Endothelial cell of umbilical vein (primary cell): ENCODE data around the gene ETV3. TPM values are rescaled to one million over a fixed set of nuclear protein-coding genes. Genes with fewer than 3 reads are reported as not detected.
A peak's percentile ranks its signal among the peaks of the same experiment; 100 is the strongest.

Experiments
- BruUV-seq: library from RNA; stranded (reverse); fragments of 400-500 nt; replicated peaks from 2 replicates; lab custom pipeline; 2021; lab: Mats Ljungman, UMichigan
- CTCF ChIA-PET: fragments of 300-600, 350-600 bp; sonication (Branson Sonifier 250); formaldehyde crosslinking; loops from one replicate; lab custom pipeline; 2021; ENCODE audit warnings: antibody characterized with exemption, inconsistent platforms; lab: Charles Lee
- POLR2A ChIA-PET: fragments of 300-600, 350-600 bp; sonication (Branson Sonifier 250); formaldehyde crosslinking; loops from one replicate; lab custom pipeline; 2021; ENCODE audit warnings: antibody characterized with exemption, inconsistent platforms; lab: Charles Lee
- DNase-seq: peaks from one replicate; pipeline ENCODE4 v3.0.0-alpha.2; 2011; ENCODE audit warnings: low read depth, low spot score
- FAIRE-seq: peaks from 2 replicates; lab custom pipeline; 2011; peaks lifted over from hg19 to GRCh38; lab: Jason Lieb, UNC
- H2AFZ ChIP-seq: 2 replicates; pipeline ENCODE4 v1.6.0; 2012; ENCODE audit warnings: low read depth, low read length, control low read depth, inconsistent platforms
- H3K27ac ChIP-seq: 2 replicates; pipeline ENCODE4 v1.5.1; 2011; ENCODE audit warnings: low read depth, mild to moderate bottlenecking, control low read depth, low read length, moderate library complexity; ENCODE audit not compliant: insufficient read depth
- H3K27me3 ChIP-seq, 2 experiments: 2 replicates each; pipeline versions ENCODE4 v1.6.0 to v1.6.1; 2011; ENCODE audit warnings: low read length in 2 of 2, mixed read lengths in 1 of 2; ENCODE audit not compliant: control insufficient read depth in 2 of 2, insufficient read depth in 2 of 2
- H3K36me3 ChIP-seq, 2 experiments: 2 replicates in 1 of 2; 3 replicates in 1 of 2; pipeline ENCODE4 v1.5.1; 2011; ENCODE audit warnings: low read length in 2 of 2, mild to moderate bottlenecking in 1 of 2, moderate library complexity in 1 of 2; ENCODE audit not compliant: control insufficient read depth in 2 of 2, insufficient read depth in 2 of 2; ENCODE audit errors: extremely low read depth in 1 of 2
- H3K4me1 ChIP-seq: 3 replicates; pipeline ENCODE4 v1.5.1; 2011; ENCODE audit warnings: mild to moderate bottlenecking, low read length; ENCODE audit not compliant: control insufficient read depth, insufficient read depth; ENCODE audit errors: extremely low read depth
- H3K4me2 ChIP-seq: 2 replicates; pipeline ENCODE4 v1.6.1; 2011; ENCODE audit warnings: low read length, control low read depth, mixed read lengths; ENCODE audit not compliant: insufficient read depth
- H3K4me3 ChIP-seq, 3 experiments: fragments of 200-600 bp in 1 of 3; sonication (generic), shearing (Covaris generic) in 1 of 3; replicated peaks in 1 of 3; 2 replicates each; pipeline ENCODE4 v1.5.1; 2011 to 2016; ENCODE audit warnings: control low read depth in 3 of 3, low read length in 3 of 3, mild to moderate bottlenecking in 2 of 3, inconsistent platforms in 1 of 3, low read depth in 1 of 3, moderate library complexity in 1 of 3; ENCODE audit not compliant: insufficient read depth in 1 of 3
- H3K79me2 ChIP-seq: 2 replicates; pipeline ENCODE4 v1.6.0; 2012; ENCODE audit warnings: low read length, inconsistent platforms; ENCODE audit not compliant: control insufficient read depth, insufficient read depth
- H3K9ac ChIP-seq: replicated peaks from 2 replicates; pipeline ENCODE3; 2011; ENCODE audit warnings: low read length, control low read depth; ENCODE audit not compliant: insufficient read depth; ENCODE audit errors: extremely low read depth
- H3K9me1 ChIP-seq: replicated peaks from 3 replicates; pipeline ENCODE4 v1.6.0; 2011; ENCODE audit warnings: mild to moderate bottlenecking, low read length; ENCODE audit not compliant: control insufficient read depth, insufficient read depth; ENCODE audit errors: extremely low read depth
- H3K9me3 ChIP-seq: replicated peaks from 2 replicates; pipeline ENCODE4 v1.5.1; 2012; ENCODE audit warnings: low read length, inconsistent platforms; ENCODE audit not compliant: control insufficient read depth, insufficient read depth
- H4K20me1 ChIP-seq: replicated peaks from 2 replicates; pipeline ENCODE3; 2011; ENCODE audit warnings: mild to moderate bottlenecking, low read length; ENCODE audit not compliant: control insufficient read depth, insufficient read depth; ENCODE audit errors: extremely low read depth
- CTCF ChIP-seq, 2 donors: IDR thresholded peaks; 1 replicate in 1 of 2; 2 replicates in 1 of 2; pipeline ENCODE4 v1.5.1; 2011; ENCODE audit warnings: low read length in 2 of 2, mild to moderate bottlenecking in 2 of 2, moderate library complexity in 2 of 2, control low read depth in 1 of 2, inconsistent platforms in 1 of 2, low read depth in 1 of 2; ENCODE audit not compliant: insufficient read depth in 1 of 2; ENCODE audit errors: extremely low read depth in 1 of 2
- EZH2 ChIP-seq: IDR thresholded peaks from 2 replicates; pipeline ENCODE4 v1.6.1; 2012; ENCODE audit warnings: borderline replicate concordance, low read depth, mild to moderate bottlenecking, moderate library complexity, low read length, inconsistent platforms; ENCODE audit not compliant: severe bottlenecking
- dilution Hi-C: fragments of 300-500 bp; cut with MboI; formaldehyde crosslinking; loops from one replicate; pipeline ENCODE4 v1.15.0; 2019; ENCODE audit warnings: low sequenced_read_pairs; ENCODE audit not compliant: extremely low pct_ligation_motif_present
- intact Hi-C: fragments of 100-400 bp; cut with micrococcal nuclease; formaldehyde crosslinking; loops from one replicate; pipeline ENCODE4 v1.10.0; 2022
- polyA plus RNA-seq, 4 experiments: library from polyadenylated mRNA; depleted of rRNA in 3 of 4; stranded (reverse) in 3 of 4; unstranded in 1 of 4; fragments of >200 nt; gene quantifications; 2 replicates each; pipeline versions ENCODE4 v1.2.1 to v1.2.3, GENCODE V29; 2011 to 2012; ENCODE audit warnings: missing spikeins in 1 of 4
- total RNA-seq: library from RNA; stranded (reverse); gene quantifications from 2 replicates; pipeline ENCODE4 v1.2.3, GENCODE V29; 2021

Gene ETV3
- total and polyA plus RNA-seq, 2 donors (not counting 3 experiments of a cell fraction or from before 2014, with no cell fraction given), result 6.8 to 22.3 TPM

DNA sequence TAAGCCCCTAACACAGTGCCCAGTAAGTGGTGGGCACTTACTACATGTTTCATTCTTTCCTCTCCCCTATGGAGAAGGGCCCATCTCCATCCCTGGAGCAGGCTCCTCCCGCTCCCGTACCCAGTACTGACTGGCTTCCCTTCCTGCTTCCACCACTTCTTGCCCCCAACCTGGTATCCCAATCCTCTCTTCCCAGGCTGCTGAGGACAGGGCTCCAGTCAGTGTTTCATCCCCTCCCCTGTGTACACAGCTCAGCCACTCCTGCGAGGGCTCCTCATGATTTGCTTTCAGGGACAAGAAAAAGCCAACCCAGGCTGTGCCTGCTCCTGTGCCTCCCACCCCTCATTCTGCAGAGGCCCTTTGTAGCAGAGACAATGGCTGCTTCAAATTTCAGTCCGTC lies 20.8 kb upstream of the ETV3 start:
- Histone ChIP-seq H3K79me2 (no peaks in the 10 kb centered on the region), H3K27me3 (peaks cover 5 to 7% of the 10 kb centered on the region in 2 experiments)
- POLR2A ChIA-PET, result no interaction called here

More for the DNA sequence above, 20.8 kb upstream of the ETV3 start:
- TF ChIP-seq CTCF (IDR thresholded peaks at IDR 0.05; ENCODE audit: extremely low read depth in 1 of 2, insufficient read depth in 1 of 2, low read depth in 1 of 2, low read length in 2 of 2) (no peak), EZH2 (peak; percentile 25)
- Histone ChIP-seq H4K20me1 (no peaks in the 10 kb centered on the region), H3K4me1 (peaks cover 16% of the 10 kb centered on the region), H3K9ac (no peak overlapping the region), H3K9me1 (no peaks in the 10 kb centered on the region), H2AFZ (no peak overlapping the region), H3K36me3 (no peaks in the 10 kb centered on the region), H3K9me3 (no peaks in the 10 kb centered on the region), H3K4me3 (no peak overlapping the region), H3K4me2 (no peak overlapping the region), H3K27ac (no peak overlapping the region)
- dilution Hi-C loops, result no loop called here
- BruUV-seq, result no TSS peak
- DNase-seq, result no peak
- intact Hi-C loops, result loop anchor here (5.0 kb wide), 1 partner anchor 232 kb away; no protein-coding TSS in a partner anchor
- CTCF ChIA-PET, result interaction anchor here (14.5 kb wide), 1 partner anchor 70 kb away, joined by 1121 read pairs; no protein-coding TSS in a partner anchor
- FAIRE-seq, result no peak
